Astrocyte (in vitro differentiated cells and primary cell): Measurements from ENCODE around the gene SAA2. TPM values are rescaled to one million over a fixed set of nuclear protein-coding genes. Genes with fewer than 3 reads are reported as not detected.

ENCODE experiments used
- DNase-seq: peaks from one replicate; pipeline ENCODE4 v3.0.0-alpha.2; 2010; ENCODE audit warnings: low read depth
- FAIRE-seq: peaks from 2 replicates; lab custom pipeline; 2011; peaks lifted over from hg19 to GRCh38; lab: Jason Lieb, UNC
- H2AFZ ChIP-seq: 2 replicates; pipeline ENCODE4 v1.6.0; 2012; ENCODE audit warnings: low read depth, low read length, inconsistent platforms
- H3K27ac ChIP-seq: 2 replicates; pipeline ENCODE4 v1.5.1; 2011; ENCODE audit warnings: low read depth, low read length, inconsistent platforms
- H3K27me3 ChIP-seq: 2 replicates; pipeline ENCODE4 v1.6.0; 2011; ENCODE audit warnings: low read length, inconsistent platforms; ENCODE audit not compliant: insufficient read depth
- H3K36me3 ChIP-seq: 2 replicates; pipeline ENCODE4 v1.5.1; 2011; ENCODE audit warnings: low read length, inconsistent platforms; ENCODE audit not compliant: insufficient read depth
- H3K4me1 ChIP-seq: 2 replicates; pipeline ENCODE4 v1.5.1; 2011; ENCODE audit warnings: low read length, inconsistent platforms; ENCODE audit not compliant: insufficient read depth
- H3K4me2 ChIP-seq: 2 replicates; pipeline ENCODE4 v1.6.0; 2012; ENCODE audit warnings: low read length, inconsistent platforms
- H3K4me3 ChIP-seq: 2 replicates; pipeline ENCODE4 v1.5.1; 2011; ENCODE audit warnings: low read depth, mild to moderate bottlenecking, low read length, inconsistent platforms; ENCODE audit not compliant: insufficient read depth
- H3K79me2 ChIP-seq: 2 replicates; pipeline ENCODE4 v1.6.0; 2012; ENCODE audit warnings: mild to moderate bottlenecking, low read length, inconsistent platforms; ENCODE audit not compliant: insufficient read depth
- H3K9ac ChIP-seq: 2 replicates; pipeline ENCODE4 v1.6.0; 2012; ENCODE audit warnings: mild to moderate bottlenecking, low read length, inconsistent platforms
- H3K9me3 ChIP-seq: 2 replicates; pipeline ENCODE4 v1.5.1; 2012; ENCODE audit warnings: low read depth, mild to moderate bottlenecking, low read length, inconsistent platforms; ENCODE audit not compliant: insufficient read depth
- H4K20me1 ChIP-seq: 2 replicates; pipeline ENCODE4 v1.6.0; 2012; ENCODE audit warnings: low read length, inconsistent platforms; ENCODE audit not compliant: insufficient read depth
- H3K27ac Mint-ChIP-seq: one replicate; pipeline ENCODE4 v1.8.0; 2021; ENCODE audit warnings: mild to moderate bottlenecking, mixed read lengths; ENCODE audit not compliant: unreplicated experiment
- H3K27me3 Mint-ChIP-seq: one replicate; pipeline ENCODE4 v1.8.0; 2021; ENCODE audit warnings: low read depth, mixed read lengths; ENCODE audit not compliant: unreplicated experiment
- H3K36me3 Mint-ChIP-seq: one replicate; pipeline ENCODE4 v1.8.0; 2021; ENCODE audit warnings: low read depth, mixed read lengths; ENCODE audit not compliant: unreplicated experiment
- H3K4me1 Mint-ChIP-seq: one replicate; pipeline ENCODE4 v1.8.0; 2021; ENCODE audit warnings: low read depth, mixed read lengths; ENCODE audit not compliant: unreplicated experiment
- H3K4me3 Mint-ChIP-seq: one replicate; pipeline ENCODE4 v1.8.0; 2021; ENCODE audit warnings: mild to moderate bottlenecking, moderate library complexity, mixed read lengths; ENCODE audit not compliant: unreplicated experiment
- H3K9me3 Mint-ChIP-seq: one replicate; pipeline ENCODE4 v1.8.0; 2021; ENCODE audit warnings: mild to moderate bottlenecking, mixed read lengths; ENCODE audit not compliant: unreplicated experiment
- EZH2 ChIP-seq: IDR thresholded peaks from 2 replicates; pipeline ENCODE4 v1.6.1; 2012; ENCODE audit warnings: mild to moderate bottlenecking, low read length, inconsistent platforms; ENCODE audit not compliant: insufficient read depth
- total RNA-seq: library from RNA; stranded (reverse); gene quantifications from 2 replicates; pipeline ENCODE4 v1.2.1, GENCODE V29; 2021
- TF ChIP-seq, protein P1 (sequence below): IDR thresholded peaks from 2 replicates; pipeline ENCODE4 v1.5.1; 2011; ENCODE audit warnings: low read depth, mild to moderate bottlenecking, inconsistent platforms, low read length, moderate library complexity; ENCODE audit not compliant: insufficient read depth

The SAA2 gene
- total RNA-seq, 1 donor from 2014 or later: not detected

DNA sequence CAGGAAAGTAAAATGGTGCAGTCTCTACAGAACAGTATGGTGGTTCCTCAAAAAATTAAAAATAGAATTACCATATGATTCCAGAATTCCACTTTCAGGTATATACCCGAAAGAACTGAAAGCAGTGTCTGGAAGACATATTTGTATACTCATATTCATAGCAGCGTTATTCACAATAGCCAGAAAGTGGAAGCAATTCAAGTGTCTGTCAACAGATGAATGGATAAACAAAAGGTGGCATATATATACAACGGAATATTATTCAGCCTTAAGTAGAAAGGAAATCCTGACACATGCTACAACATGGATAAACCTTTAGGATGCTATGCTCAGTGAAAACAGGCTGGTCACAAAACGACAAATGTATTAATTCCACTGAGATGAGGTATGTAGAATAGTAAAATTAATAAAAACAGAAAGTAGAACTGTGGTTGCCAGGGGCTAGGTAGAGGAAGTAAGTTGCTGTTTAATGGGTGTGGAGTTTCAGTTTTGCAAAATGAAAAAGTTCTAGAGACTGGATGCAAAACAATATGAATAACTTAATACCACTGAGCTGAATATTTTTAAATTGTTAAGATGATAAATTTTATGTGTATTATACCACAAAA, 32.1 kb upstream of the SAA2 start:
- H3K9me3 Mint-ChIP-seq: no peaks in the 10 kb centered on the region
- H3K4me1 ChIP-seq: no peaks in the 10 kb centered on the region
- DNase-seq (no peak), FAIRE-seq (no peak)
- H3K27me3 ChIP-seq: no peaks in the 10 kb centered on the region
- H3K27ac Mint-ChIP-seq: no peak overlapping the region
- H3K4me2 ChIP-seq: no peak overlapping the region
- peaks cover 43% of the 10 kb centered on the region for H3K36me3 ChIP-seq
- no peaks in the 10 kb centered on the region for H4K20me1 ChIP-seq
- no peak overlapping the region for H2AFZ ChIP-seq
- H3K4me3 ChIP-seq: no peak overlapping the region
- no peak for TF ChIP-seq EZH2
- TF ChIP-seq, protein P1, sequence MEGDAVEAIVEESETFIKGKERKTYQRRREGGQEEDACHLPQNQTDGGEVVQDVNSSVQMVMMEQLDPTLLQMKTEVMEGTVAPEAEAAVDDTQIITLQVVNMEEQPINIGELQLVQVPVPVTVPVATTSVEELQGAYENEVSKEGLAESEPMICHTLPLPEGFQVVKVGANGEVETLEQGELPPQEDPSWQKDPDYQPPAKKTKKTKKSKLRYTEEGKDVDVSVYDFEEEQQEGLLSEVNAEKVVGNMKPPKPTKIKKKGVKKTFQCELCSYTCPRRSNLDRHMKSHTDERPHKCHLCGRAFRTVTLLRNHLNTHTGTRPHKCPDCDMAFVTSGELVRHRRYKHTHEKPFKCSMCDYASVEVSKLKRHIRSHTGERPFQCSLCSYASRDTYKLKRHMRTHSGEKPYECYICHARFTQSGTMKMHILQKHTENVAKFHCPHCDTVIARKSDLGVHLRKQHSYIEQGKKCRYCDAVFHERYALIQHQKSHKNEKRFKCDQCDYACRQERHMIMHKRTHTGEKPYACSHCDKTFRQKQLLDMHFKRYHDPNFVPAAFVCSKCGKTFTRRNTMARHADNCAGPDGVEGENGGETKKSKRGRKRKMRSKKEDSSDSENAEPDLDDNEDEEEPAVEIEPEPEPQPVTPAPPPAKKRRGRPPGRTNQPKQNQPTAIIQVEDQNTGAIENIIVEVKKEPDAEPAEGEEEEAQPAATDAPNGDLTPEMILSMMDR: no peak
- no peaks in the 10 kb centered on the region for H3K9me3 ChIP-seq
- H3K36me3 Mint-ChIP-seq: peaks cover 17% of the 10 kb centered on the region
- no peaks in the 10 kb centered on the region for H3K27me3 Mint-ChIP-seq
- no peak overlapping the region for H3K9ac ChIP-seq
- H3K27ac ChIP-seq: no peak overlapping the region
- H3K79me2 ChIP-seq: no peaks in the 10 kb centered on the region
- no peak overlapping the region for H3K4me3 Mint-ChIP-seq
- H3K4me1 Mint-ChIP-seq: no peaks in the 10 kb centered on the region

DNA sequence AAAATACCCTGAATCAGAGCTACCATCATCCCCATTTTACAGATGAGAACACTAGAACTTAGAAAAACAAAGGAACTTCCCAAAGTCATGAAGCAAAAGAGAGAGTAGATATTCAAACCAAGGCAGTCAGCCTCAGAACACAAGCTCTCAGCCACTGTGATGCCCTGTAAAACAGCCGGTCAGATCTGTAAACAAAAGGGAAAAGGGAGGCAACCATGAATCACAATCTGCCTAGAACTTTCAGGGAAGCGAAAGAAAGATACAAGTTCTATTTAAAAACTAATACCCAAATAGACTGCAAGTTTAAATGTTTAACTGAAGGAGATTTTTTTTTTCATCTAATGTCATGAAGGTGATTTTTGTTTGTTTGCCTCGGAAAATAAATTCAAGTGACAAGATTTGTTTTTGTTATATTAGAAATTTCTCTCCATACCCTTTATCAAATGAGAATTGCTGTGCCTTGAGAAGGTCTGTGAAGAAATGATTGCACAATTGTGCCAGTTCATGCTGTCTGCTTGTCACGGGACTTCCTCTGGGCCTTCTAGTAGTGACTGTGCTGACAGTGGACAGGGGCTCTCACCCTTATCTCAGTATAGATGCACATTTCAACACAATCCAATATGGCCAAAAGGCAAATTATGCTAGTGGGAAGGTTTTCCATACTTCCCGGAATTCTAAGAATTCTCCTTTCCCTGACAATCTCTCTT, 29.2 kb upstream of the SAA2 start:
- Histone ChIP-seq H3K4me2 (no peak overlapping the region), H3K9ac (no peak overlapping the region), H4K20me1 (no peaks in the 10 kb centered on the region), H3K4me3 (no peak overlapping the region), H3K36me3 (peaks cover 26% of the 10 kb centered on the region), H3K9me3 (no peaks in the 10 kb centered on the region), H3K27ac (no peak overlapping the region), H3K27me3 (no peaks in the 10 kb centered on the region), H2AFZ (no peak overlapping the region), H3K4me1 (no peaks in the 10 kb centered on the region), H3K79me2 (no peaks in the 10 kb centered on the region)
- FAIRE-seq (no peak), DNase-seq (no peak)
- Mint-ChIP-seq H3K27ac (no peak overlapping the region), H3K36me3 (peaks cover 18% of the 10 kb centered on the region), H3K9me3 (no peaks in the 10 kb centered on the region), H3K27me3 (no peaks in the 10 kb centered on the region), H3K4me3 (no peak overlapping the region), H3K4me1 (no peaks in the 10 kb centered on the region)
- no peak for TF ChIP-seq EZH2

DNA sequence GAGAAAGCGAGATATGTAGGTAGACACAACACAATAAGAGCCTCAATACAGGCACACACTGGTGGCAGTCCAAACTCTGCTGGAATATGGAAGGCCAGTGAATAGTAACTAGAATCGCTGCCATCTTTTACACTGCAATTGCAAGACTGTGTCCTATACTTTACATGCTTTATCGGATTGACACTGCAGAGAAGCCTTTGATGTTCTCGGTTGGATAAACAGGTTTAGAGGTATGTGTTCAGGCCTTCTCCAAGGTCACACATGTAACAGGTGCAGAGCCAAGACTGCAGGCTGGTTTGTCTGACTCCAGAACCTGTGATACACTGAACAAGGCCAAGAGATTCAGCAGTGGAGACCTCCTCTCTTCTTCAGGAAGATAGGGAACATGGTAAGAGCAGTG, 22.7 kb upstream of the SAA2 start:
- Histone ChIP-seq H3K27ac (no peak overlapping the region), H3K4me2 (no peak overlapping the region), H3K4me3 (no peak overlapping the region), H4K20me1 (no peaks in the 10 kb centered on the region), H2AFZ (no peak overlapping the region), H3K9me3 (no peaks in the 10 kb centered on the region), H3K79me2 (no peaks in the 10 kb centered on the region), H3K27me3 (no peaks in the 10 kb centered on the region), H3K9ac (no peak overlapping the region), H3K4me1 (no peaks in the 10 kb centered on the region), H3K36me3 (no peaks in the 10 kb centered on the region)
- no peak for FAIRE-seq
- TF ChIP-seq EZH2: no peak
- TF ChIP-seq, protein P1: no peak
- peaks cover 7% of the 10 kb centered on the region for H3K36me3 Mint-ChIP-seq
- H3K4me3 Mint-ChIP-seq: no peak overlapping the region
- peaks cover 2% of the 10 kb centered on the region for H3K27me3 Mint-ChIP-seq
- no peak overlapping the region for H3K27ac Mint-ChIP-seq
- no peaks in the 10 kb centered on the region for H3K4me1 Mint-ChIP-seq
- DNase-seq: no peak
- H3K9me3 Mint-ChIP-seq: no peaks in the 10 kb centered on the region
